T-helper 1 cell treated with Interleukin-12 subunit alpha and Interleukin-12 subunit beta and Interleukin-4 antibody, amounts not matched to agents 30 ng/mL and 1 ng/mL, for 36 hours (primary cell): ENCODE results near the gene CCL17. TPM values are rescaled to one million over a fixed set of nuclear protein-coding genes. Genes with fewer than 3 reads are reported as not detected.
"Not testable (repeated sequence)": the region's sequence is repeated elsewhere in the genome, so short reads cannot be mapped to it uniquely, and the experiment has no call there.

ENCODE experiments used
- intact Hi-C: fragments of 100-400 bp; cut with micrococcal nuclease; formaldehyde crosslinking; loops from one replicate; pipeline ENCODE4 v1.15.1; 2024
- total RNA-seq: library from RNA; stranded (reverse); gene quantifications from 2 replicates; pipeline ENCODE4 v1.2.3, GENCODE V29; 2022

The CCL17 gene
- total RNA-seq, 1 donor from 2014 or later = 0.56 TPM

DNA sequence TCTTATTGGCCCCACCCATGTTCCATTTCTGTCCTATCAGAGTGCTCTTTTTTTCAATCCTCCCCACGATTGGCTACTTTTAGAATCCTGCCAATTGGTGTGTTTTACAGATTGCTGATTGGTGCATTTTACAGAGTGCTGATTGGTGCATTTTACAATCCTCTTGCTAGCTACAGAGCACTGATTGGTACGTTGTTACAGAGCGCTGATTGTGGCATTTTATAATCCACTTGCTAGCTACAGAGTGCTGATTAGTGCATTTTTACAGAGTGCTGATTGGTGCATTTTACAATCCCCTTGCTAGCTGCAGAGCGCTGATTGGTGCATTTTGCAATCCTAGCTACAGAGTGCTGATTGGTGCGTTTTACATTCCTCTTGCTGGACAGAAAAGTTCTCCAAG is 9.5 kb upstream of the CCL17 start:
- intact Hi-C loops = no loop called here

DNA sequence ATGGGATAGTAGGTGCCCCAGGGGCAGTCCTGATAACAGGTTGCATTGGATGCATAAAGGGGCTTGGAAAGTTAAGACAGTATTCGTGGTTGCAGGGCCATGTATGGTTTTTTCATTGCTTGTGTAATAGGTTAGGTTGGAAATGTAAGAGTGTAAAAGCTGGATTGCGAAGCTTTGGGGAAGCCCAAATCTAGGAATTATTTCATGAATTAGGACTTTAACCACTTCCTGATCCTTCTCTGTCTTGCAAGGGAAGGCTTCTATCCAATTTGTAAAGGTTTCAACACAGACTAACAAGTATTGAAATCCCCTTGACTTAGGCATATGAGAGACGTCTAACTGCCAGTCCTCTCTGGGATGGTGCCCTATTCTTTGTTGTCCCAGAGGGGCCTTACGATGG is 7.8 kb upstream of the CCL17 start:
- intact Hi-C loops = no loop called here

- intact Hi-C loops = not testable (repeated sequence)
Observed at GRCh38 chr16:57397493-57397892, 7.1 kb upstream of the CCL17 start.

DNA sequence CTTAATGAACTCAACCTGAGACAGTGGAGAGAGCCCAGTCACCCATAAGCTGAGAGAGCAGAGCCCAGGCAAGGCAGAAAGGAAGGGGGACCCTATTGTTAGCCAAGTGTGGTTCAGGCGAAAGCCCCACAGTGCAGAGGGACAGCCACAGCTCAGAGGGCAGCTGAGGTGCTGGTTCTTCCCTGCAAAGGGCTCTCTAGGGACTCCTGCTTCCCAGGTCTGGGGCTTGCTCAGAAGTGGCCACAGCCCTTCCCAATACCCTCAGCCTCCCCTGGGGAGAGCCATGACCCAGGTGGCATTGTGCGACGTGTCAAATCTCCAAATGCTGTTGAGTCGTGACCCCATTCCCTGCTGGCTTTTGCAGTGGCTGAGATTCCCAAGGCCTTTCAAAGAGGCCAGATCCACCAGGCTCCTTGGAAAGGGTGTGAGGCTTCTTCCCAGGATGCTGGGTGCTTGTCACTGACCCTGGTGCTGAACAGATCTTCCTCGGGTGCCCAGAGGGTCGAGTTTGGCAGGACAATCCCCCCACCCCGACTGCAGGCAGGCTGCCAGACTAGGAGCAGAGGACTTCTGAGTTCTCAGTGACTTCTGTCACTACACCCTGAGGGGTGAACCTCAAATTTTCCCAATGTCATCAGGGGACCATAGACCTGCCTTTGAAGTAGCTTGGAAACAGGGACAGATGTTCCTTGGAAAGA is 2.5 kb upstream of the CCL17 start:
- intact Hi-C loops = no loop called here

DNA sequence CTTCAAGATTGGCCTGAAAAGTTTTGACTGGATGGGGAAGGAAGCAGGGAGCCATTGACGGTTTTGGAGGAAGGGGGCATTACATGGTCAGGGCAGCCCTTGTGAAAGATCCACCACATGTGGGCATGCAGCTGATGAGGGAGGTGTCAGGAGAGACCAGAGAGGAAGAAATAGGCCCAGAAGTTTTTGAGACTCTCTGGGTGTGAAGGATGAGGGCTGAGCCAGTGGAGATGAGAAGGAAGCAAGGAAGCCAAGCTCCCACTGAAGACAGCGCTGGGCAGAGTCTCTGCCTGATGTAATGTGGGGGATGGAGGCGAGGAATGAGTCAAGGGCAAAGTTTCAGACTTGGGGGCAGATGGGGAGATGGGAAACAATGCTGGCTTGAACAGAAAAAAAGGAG is 530 bp downstream of the CCL17 start:
- intact Hi-C loops = no loop called here

DNA sequence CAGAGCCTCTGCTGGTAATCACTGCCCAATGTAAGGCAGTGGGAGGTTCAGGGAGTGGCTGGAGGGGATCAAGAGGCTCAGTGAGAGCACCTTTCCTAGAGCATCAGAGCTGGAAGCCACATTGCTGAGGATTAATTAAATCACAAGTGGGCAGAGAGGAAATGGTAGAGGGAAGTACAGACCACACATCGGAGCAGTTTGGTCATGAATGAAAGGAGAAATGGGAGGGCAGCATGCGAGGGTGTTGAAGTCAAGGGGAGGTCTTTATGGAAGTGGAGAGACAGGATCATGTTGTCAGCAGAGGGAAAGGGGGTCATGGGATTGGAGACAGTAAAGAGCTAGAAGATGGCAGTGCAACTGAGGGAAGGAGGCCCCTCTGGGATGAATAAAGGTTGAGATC is 2.3 kb downstream of the CCL17 start:
- intact Hi-C loops = no loop called here

- intact Hi-C loops = no loop called here
Observed at GRCh38 chr16:57407521-57408353, 3.2 kb downstream of the CCL17 start.

DNA sequence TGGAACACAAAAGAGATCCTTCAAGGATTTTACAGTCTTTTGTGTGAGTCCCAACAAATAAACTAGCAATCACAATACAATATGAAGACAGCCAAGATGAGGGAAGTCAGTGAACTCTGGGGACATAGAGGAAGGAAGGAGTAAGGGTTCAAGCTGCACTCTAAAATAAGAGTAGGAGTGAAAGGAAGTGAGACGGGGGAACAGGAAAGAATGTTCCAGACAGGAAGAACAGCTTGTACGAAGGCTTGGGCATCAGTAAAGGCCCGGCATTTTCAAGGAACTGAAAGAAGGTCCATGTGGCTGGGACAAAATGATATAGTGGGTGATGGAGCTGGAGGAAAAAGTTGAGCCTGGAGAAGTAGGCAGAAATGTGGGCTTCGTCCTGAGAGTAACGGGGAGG is 4.5 kb downstream of the CCL17 start:
- intact Hi-C loops = no loop called here

DNA sequence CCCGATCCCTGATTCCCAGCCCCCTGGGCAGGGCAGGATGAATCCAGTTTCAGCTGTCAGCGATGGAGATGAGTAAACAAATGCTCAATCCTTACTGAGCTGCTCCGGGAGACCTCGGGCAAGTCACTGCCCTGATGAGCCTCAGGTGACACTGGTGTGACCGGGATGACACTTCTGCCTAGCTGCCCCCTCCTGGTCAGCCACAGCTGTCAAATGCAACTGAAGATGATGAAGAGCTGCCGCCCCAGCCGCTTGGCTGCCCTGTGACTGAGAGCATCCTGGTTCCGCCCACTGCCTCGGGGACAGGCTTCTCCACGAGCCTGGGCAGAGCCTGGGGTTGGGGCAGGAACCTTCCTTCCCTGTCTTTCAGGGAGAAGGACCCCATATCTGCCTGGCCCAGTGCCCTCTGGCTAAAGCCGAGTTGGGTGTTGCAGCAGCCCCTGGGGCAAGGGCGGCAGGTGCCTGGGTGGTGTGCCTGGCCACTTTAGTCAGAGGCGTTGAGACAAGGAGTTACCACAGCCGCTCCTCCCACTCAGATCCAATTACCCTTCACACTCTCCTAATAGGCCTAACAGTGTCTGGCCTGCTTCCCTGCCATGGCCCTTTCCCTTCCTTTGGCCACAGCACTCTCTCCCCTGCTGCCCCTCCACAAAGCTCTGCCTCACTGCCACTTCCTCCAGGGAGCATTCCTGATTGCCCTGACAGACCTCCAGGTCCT is 5.5 kb downstream of the CCL17 start:
- intact Hi-C loops = no loop called here

GRCh38 chr16:57411362-57411976 is 6.9 kb downstream of the CCL17 start:
- intact Hi-C loops = no loop called here

DNA sequence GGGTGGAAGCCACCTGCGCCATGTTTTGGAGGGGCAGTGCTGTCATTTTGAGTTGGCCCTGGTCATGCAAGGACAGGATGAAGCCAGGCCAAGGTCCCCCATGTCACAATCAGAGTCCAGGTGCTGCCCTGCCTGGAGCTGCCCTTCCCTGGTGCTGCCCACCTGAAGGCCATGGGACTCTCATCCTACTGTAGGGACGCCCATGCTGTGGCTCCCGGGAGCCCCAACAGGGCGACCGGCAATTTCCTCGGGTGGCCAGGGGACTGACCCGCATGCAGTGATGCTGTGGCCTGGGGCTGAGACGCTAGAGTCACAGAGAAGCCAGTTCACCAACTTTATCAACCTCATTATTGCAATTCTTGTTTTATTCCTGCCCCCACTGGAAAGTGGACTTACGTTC is 8.0 kb downstream of the CCL17 start:
- intact Hi-C loops = no loop called here

GRCh38 chr16:57413301-57413730 is 8.7 kb downstream of the CCL17 start:
- intact Hi-C loops = no loop called here

DNA sequence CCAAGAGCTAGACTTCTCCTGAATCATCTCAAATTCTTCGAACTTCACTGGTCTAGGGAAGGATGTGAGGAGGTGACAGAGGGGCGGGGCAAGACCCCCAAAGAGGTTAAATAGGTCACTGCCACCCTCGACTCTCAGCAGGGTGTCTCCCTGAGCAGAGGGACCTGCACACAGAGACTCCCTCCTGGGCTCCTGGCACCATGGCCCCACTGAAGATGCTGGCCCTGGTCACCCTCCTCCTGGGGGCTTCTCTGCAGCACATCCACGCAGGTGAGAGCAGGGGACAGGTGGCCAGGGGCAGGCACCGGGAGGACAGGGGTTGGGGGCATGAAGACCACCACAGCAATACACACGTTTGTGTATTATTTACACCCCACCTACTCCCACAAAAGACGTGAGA is 9.2 kb downstream of the CCL17 start:
- intact Hi-C loops = no loop called here

GRCh38 chr16:57416084-57416483 is 11.5 kb downstream of the CCL17 start:
- intact Hi-C loops = loop anchor here (2.0 kb wide), 2 partner anchors 229 to 331 kb away; partner anchors contain the start of genes PSME3IP1 and RSPRY1

GRCh38 chr16:57419506-57419905 is 14.9 kb downstream of the CCL17 start:
- intact Hi-C loops = loop anchor here (1.0 to 2.0 kb wide), 4 partner anchors 27 to 229 kb away; partner anchors contain the start of genes CIAPIN1, COQ9 and POLR2C

GRCh38 chr16:57422026-57422944 is 17.7 kb downstream of the CCL17 start:
- intact Hi-C loops = no loop called here

GRCh38 chr16:57423152-57423551 is 18.6 kb downstream of the CCL17 start:
- intact Hi-C loops = no loop called here

DNA sequence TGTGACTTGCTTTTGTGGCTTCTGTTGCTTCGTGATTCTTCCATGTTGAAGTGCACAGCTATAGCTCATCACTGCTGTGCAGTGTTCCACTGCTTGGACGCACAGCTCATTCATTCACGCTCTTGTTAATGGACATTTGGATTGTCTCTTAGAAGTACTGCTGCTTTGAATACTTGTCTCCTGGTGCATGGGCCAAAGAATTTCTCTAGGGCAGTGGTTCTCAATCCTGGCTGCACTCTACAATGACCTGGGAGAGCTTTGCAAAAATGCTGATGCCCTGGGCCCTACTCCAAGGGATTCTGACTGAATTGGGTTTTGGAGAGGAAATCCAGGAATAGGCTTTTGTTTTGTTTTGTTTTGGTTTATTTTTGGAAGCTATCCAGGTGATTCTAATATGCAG is 20.0 kb downstream of the CCL17 start:
- intact Hi-C loops = no loop called here

DNA sequence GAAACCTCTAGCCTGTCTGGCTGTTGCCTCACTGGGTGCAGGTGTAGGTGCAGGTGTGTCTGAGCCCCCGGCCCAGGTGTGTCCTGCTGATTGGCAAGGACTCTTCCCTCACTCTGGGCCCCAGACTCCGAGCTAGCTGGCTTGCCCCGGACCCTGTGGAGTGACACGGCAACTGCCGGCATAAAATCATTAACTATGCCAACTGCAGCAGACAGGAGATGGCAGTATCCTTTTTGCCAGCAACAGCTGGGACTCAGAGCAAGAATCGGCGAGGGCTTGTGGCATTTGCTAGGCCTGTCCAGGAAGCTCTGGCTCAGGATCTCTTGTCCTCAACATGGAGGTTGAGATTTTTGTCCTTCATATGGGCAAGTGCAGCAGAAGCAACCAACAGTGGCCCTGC is 21.8 kb downstream of the CCL17 start:
- intact Hi-C loops = no loop called here

DNA sequence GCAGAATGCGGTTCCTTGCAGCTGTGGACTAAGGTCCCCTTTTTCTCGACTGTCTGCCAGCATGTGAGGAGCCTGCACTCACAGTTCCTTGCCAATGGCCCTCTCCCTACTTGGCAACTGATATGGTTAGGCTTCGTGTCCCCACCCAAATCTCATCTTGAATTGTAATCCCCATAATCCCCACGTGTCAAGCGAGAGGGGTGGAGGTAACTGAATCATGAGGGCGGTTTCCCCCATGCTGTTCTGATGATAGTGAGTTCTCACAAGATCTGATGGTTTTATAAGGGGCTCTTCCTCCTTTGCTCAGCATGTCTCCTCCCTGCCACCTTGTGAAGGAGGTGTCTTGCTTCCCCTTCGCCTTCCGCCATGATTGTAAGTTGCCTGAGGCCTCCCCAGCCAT is 22.7 kb downstream of the CCL17 start:
- intact Hi-C loops = no loop called here
